Stimulated activated CD8-positive, alpha-beta memory T cell treated with anti-CD3 and anti-CD28 coated beads, Interleukin-12 subunit alpha, Interleukin-12 subunit beta, amount 100 ng/mL, for 1 hour (primary cell): ENCODE measurements around the gene KLRC4.
"Not testable (repeated sequence)": the region's sequence is repeated elsewhere in the genome, so short reads cannot be mapped to it uniquely, and the experiment has no call there.

Experiments
- DNase-seq: peaks from one replicate; pipeline ENCODE4 v3.0.0-alpha.2; 2020; ENCODE audit warnings: low read depth

KLRC4 gene

GRCh38 chr12:10409392-10409791, at the start of gene KLRC4:
Gene KLRC4 (minus strand): TSS chr12:10409757. CDS start chr12:10409575, 182 bp downstream.
- no peak for DNase-seq

GRCh38 chr12:10457760-10458159, 48.2 kb upstream of the KLRC4 start:
- DNase-seq: no peak

- DNase-seq: no peak
Observed at GRCh38 chr12:10456856-10457255, 47.3 kb upstream of the KLRC4 start.

GRCh38 chr12:10455766-10456165, 46.2 kb upstream of the KLRC4 start:
- no peak for DNase-seq

- no peak for DNase-seq
Observed at GRCh38 chr12:10454531-10454930, 45.0 kb upstream of the KLRC4 start.

- DNase-seq: no peak
Observed at GRCh38 chr12:10453156-10453555, 43.6 kb upstream of the KLRC4 start, which contains the start of gene KLRC1. Gene KLRC1 (minus strand): TSS chr12:10453377. CDS start chr12:10451156, 2,221 bp downstream.

GRCh38 chr12:10448236-10448635, 38.7 kb upstream of the KLRC4 start:
- no peak for DNase-seq

GRCh38 chr12:10446052-10446451, 36.5 kb upstream of the KLRC4 start:
- DNase-seq: not testable (repeated sequence)

GRCh38 chr12:10441144-10441543, 31.6 kb upstream of the KLRC4 start:
- DNase-seq: not testable (repeated sequence)

- DNase-seq: not testable (repeated sequence)
Observed at GRCh38 chr12:10439608-10440274, 30.2 kb upstream of the KLRC4 start.

- not testable (repeated sequence) for DNase-seq
Observed at GRCh38 chr12:10437601-10438000, 28.0 kb upstream of the KLRC4 start.

GRCh38 chr12:10435816-10436215, 26.3 kb upstream of the KLRC4 start, which contains the start of gene KLRC2:
Gene KLRC2 (minus strand): TSS chr12:10436010. CDS start chr12:10435986, 24 bp downstream.
- DNase-seq: not testable (repeated sequence)

GRCh38 chr12:10430623-10431022, 21.1 kb upstream of the KLRC4 start:
- not testable (repeated sequence) for DNase-seq

GRCh38 chr12:10425938-10426337, 16.4 kb upstream of the KLRC4 start:
- DNase-seq: not testable (repeated sequence)

GRCh38 chr12:10424260-10424899, 14.8 kb upstream of the KLRC4 start:
- not testable (repeated sequence) for DNase-seq

GRCh38 chr12:10422159-10422558, 12.6 kb upstream of the KLRC4 start:
- DNase-seq: not testable (repeated sequence)

- not testable (repeated sequence) for DNase-seq
Observed at GRCh38 chr12:10420334-10420733, 10.8 kb upstream of the KLRC4 start, which contains the start of gene KLRC3. Gene KLRC3 (minus strand): TSS chr12:10420595. CDS start chr12:10420550, 45 bp downstream.

GRCh38 chr12:10408842-10409241, 715 bp downstream of the KLRC4 start:
- no peak for DNase-seq

GRCh38 chr12:10406725-10407124, 2.8 kb downstream of the KLRC4 start:
- DNase-seq: no peak

- DNase-seq: no peak
Observed at GRCh38 chr12:10405294-10405693, 4.3 kb downstream of the KLRC4 start.

GRCh38 chr12:10404798-10405197, 4.8 kb downstream of the KLRC4 start:
- no peak for DNase-seq

- DNase-seq: no peak
Observed at GRCh38 chr12:10400829-10401228, 8.7 kb downstream of the KLRC4 start.

GRCh38 chr12:10398168-10398567, 11.4 kb downstream of the KLRC4 start:
- no peak for DNase-seq
